Left ventricle myocardium inferior (tissue), 1 donor: ENCODE data around the gene RNASE4. TPM values are rescaled to one million over a fixed set of nuclear protein-coding genes. Genes with fewer than 3 reads are reported as not detected.

Source experiments
- DNase-seq: peaks from one replicate; pipeline ENCODE4 v3.0.0-alpha.2; 2020
- H3K27ac ChIP-seq: fragments of 200-600 bp; replicated peaks from 2 replicates; pipeline ENCODE4 v1.8.0; 2021
- H3K27me3 ChIP-seq: fragments of 200-600 bp; 2 replicates; pipeline ENCODE4 v1.8.0; 2021; ENCODE audit warnings: low read depth
- H3K36me3 ChIP-seq: fragments of 200-600 bp; 2 replicates; pipeline ENCODE4 v1.8.0; 2021
- H3K4me1 ChIP-seq: fragments of 200-600 bp; 2 replicates; pipeline ENCODE4 v1.8.0; 2021
- H3K4me3 ChIP-seq: fragments of 200-600 bp; 2 replicates; pipeline ENCODE4 v1.8.0; 2021; ENCODE audit warnings: mild to moderate bottlenecking, moderate library complexity
- H3K9me3 ChIP-seq: fragments of 200-600 bp; replicated peaks from 2 replicates; pipeline ENCODE4 v1.8.0; 2021
- intact Hi-C: fragments of 100-400 bp; cut with micrococcal nuclease; formaldehyde crosslinking; loops from one replicate; pipeline ENCODE4 v1.11.0; 2022
- total RNA-seq: library from RNA; stranded (reverse); fragmentation: NEBNext Ultra II Directional; extraction: Animal tissue kit (Norgen Biotek cat#: 25700); gene quantifications from one replicate; pipeline ENCODE4 v1.2.1, GENCODE V29; 2021
- TF ChIP-seq, protein P1 (sequence below): fragments of 200-600 bp; IDR thresholded peaks from 2 replicates; pipeline ENCODE4 v1.8.0; 2021; ENCODE audit warnings: antibody characterized with exemption, mild to moderate bottlenecking, borderline replicate concordance
- donor health status: DM: no; HTN: yes; CAD: no; lungs with severe emphysema.

Gene RNASE4
- total RNA-seq, 1 donor from 2014 or later: 9.0 TPM

DNA sequence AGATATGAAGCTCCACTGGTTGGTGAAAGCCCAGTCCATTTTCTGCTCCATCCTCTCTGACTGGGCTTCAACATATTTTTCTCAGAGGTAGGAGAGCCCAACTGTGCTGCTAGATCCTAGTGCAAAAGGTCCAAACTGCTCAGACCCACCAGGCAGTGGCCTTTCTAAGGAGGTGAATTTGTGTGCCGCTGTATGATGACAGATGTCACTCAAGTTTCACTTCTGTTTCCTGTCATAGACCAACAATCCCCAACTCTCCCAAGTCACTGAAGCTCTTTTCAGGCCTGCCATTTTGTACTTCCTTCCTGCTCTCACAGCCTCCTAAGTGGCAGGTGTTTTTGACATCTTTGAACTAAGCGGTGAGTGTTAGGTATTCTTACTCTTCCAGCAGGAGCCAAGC, 16.4 kb upstream of the RNASE4 start:
- intact Hi-C loops: no loop called here
- TF ChIP-seq, protein P1, sequence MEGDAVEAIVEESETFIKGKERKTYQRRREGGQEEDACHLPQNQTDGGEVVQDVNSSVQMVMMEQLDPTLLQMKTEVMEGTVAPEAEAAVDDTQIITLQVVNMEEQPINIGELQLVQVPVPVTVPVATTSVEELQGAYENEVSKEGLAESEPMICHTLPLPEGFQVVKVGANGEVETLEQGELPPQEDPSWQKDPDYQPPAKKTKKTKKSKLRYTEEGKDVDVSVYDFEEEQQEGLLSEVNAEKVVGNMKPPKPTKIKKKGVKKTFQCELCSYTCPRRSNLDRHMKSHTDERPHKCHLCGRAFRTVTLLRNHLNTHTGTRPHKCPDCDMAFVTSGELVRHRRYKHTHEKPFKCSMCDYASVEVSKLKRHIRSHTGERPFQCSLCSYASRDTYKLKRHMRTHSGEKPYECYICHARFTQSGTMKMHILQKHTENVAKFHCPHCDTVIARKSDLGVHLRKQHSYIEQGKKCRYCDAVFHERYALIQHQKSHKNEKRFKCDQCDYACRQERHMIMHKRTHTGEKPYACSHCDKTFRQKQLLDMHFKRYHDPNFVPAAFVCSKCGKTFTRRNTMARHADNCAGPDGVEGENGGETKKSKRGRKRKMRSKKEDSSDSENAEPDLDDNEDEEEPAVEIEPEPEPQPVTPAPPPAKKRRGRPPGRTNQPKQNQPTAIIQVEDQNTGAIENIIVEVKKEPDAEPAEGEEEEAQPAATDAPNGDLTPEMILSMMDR: no peak
- H3K36me3 ChIP-seq: no peaks in the 10 kb centered on the region
- H3K27me3 ChIP-seq: peaks cover 67% of the 10 kb centered on the region
- no peak overlapping the region for H3K27ac ChIP-seq
- H3K4me1 ChIP-seq: peaks cover 9% of the 10 kb centered on the region
- DNase-seq: no peak
- H3K4me3 ChIP-seq: no peak overlapping the region
- no peaks in the 10 kb centered on the region for H3K9me3 ChIP-seq

DNA sequence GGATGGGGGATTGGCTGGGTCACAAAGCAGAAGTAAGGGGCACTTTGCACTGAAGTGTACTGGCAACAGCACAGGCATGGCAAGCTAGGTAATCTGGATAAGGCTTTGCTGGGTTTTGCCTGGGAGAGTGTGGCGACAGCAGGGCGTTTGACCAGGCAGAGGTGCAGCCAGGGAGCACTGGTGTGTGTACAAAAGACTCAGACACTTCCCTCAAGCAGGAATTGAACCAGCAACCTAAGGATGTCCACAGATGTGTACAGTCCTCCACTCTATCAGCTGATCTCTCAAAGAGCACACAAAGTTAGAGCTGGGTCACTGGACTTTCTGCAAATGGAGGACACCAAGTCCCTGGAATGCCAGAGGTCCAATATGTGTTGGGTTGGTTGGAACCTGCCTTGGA, 15.4 kb upstream of the RNASE4 start:
- no peak for DNase-seq
- intact Hi-C loops: no loop called here
- H3K4me1 ChIP-seq: no peaks in the 10 kb centered on the region
- H3K27ac ChIP-seq: no peak overlapping the region
- no peaks in the 10 kb centered on the region for H3K9me3 ChIP-seq
- H3K27me3 ChIP-seq: peaks cover 67% of the 10 kb centered on the region
- no peaks in the 10 kb centered on the region for H3K36me3 ChIP-seq
- TF ChIP-seq, protein P1: no peak
- H3K4me3 ChIP-seq: no peak overlapping the region

DNA sequence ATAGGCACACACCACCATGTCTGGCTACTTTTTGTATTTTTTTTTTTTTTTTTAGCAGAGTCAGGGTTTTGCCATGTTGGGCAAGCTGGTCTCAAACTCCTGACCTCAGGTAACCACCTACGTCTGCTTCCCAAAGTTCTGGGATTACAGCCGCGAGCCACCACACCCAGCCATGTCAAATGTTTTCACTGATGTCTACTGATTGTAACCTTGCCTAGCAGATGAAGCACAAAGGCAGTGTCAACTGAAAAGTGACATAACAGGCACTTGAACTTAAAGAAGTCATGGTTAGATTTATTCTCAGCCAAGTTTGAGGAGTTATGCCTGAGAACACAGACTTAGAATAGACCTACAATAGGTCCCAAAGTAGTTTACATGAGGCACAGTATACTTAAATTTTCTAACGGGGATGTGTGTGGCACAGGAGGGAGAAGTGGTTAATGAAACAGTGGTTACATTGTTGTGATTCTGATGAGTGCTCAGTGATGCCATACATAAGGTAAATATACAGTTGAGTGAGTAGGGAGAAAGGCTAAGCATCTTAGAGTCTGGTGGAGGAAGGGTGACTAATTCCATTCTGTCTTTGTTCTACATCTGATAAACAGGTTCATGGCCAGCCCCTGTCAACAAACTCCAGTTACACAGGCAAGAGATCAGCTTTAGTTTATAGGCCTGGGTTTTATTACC, 12.6 kb upstream of the RNASE4 start:
- no peaks in the 10 kb centered on the region for H3K4me1 ChIP-seq

DNA sequence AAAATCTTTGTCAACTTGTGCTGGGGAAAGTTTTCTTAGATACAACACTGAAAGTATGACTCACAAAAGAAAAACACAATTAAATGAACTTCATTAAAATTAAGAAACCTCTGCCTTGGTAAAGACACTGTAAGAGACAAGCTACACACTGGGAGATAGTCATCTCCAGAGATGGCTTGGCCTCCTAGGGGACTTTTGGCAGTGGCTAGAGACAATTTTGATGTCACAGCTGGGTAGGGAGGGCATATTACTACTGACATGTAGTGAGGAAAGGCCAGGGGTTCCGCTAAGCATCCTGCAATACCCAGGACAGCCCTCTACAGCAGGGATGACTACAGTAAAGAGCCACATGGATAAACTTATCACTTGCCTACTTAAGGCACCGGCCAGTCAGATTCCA, 8.7 kb upstream of the RNASE4 start:
- intact Hi-C loops: no loop called here

More for the DNA sequence above, 12.6 kb upstream of the RNASE4 start:
- H3K4me3 ChIP-seq: no peak overlapping the region
- H3K9me3 ChIP-seq: no peaks in the 10 kb centered on the region
- no peak overlapping the region for H3K27ac ChIP-seq
- H3K27me3 ChIP-seq: peaks cover 59% of the 10 kb centered on the region
- TF ChIP-seq, protein P1: no peak
- intact Hi-C loops: no loop called here
- no peaks in the 10 kb centered on the region for H3K36me3 ChIP-seq
- DNase-seq: no peak

DNA sequence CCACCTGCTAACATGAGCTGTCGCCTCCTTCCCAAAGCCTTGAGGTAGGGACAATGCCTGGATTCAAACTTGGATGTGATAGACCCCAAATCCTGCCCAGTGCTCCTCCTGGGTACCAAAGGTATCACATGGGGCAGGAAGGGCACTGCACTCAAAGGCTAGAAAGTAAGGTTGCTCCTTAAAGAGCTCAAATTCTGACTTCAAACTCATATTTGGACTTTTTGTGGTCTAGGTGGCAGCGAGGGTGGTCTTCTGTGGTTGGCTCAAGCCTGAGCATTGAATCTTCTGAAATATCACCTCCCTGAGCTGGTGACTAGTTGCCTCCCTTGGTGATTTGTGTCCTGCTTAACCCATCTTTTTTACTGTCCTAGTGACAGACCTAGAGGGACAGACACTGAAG, 8.3 kb upstream of the RNASE4 start:
- Histone ChIP-seq H3K4me3 (no peak overlapping the region), H3K4me1 (peaks cover 9% of the 10 kb centered on the region), H3K36me3 (no peaks in the 10 kb centered on the region), H3K9me3 (no peaks in the 10 kb centered on the region), H3K27me3 (peaks cover 33% of the 10 kb centered on the region), H3K27ac (no peak overlapping the region)
- TF ChIP-seq, protein P1: no peak
- intact Hi-C loops: no loop called here
- no peak for DNase-seq

More for the DNA sequence above, 8.7 kb upstream of the RNASE4 start:
- no peaks in the 10 kb centered on the region for H3K36me3 ChIP-seq
- peaks cover 33% of the 10 kb centered on the region for H3K27me3 ChIP-seq
- no peaks in the 10 kb centered on the region for H3K9me3 ChIP-seq
- DNase-seq: no peak
- H3K4me3 ChIP-seq: no peak overlapping the region
- TF ChIP-seq, protein P1: no peak
- no peak overlapping the region for H3K27ac ChIP-seq
- H3K4me1 ChIP-seq: peaks cover 5% of the 10 kb centered on the region
